PC-3 (cell line): ENCODE results near the gene DDTL.

Experiments
- EZH2 ChIP-seq: fragments of 300-600 bp; sonication (generic); IDR thresholded peaks from one replicate; pipeline ENCODE4 v1.6.1; 2017; ENCODE audit warnings: antibody characterized with exemption, mild to moderate bottlenecking, low read length; ENCODE audit not compliant: unreplicated experiment
- EZH2phosphoT487 ChIP-seq: fragments of 300-600 bp; sonication (generic); IDR thresholded peaks from 2 replicates; pipeline ENCODE4 v1.6.1; 2018; ENCODE audit warnings: mild to moderate bottlenecking, antibody characterized with exemption, low read length, borderline replicate concordance
- TF ChIP-seq, protein P1 (sequence below): fragments of 300-600 bp; sonication (generic); conservative IDR thresholded peaks from 2 replicates; pipeline ENCODE4 v1.5.1; 2017; ENCODE audit warnings: antibody characterized with exemption, low read depth, mild to moderate bottlenecking, low read length

DNA sequence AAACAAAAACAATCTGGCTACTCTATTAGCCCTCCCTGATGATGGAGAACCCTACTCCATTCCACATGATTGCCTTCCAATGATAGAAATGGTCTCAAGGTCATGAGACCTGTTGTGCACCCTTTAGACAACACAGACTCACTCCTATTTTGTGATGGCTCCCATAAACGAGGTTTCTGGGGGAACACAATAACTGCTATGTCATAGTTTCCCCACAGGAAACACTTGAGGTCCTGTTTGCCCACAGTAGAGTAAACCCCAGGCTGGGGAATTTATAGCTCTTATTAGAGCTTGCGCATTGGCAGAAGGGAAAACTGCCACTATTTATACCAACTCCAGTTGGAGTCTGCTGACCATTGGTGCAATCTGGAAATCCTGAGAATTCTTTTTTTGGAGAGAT is 43.8 kb upstream of the DDTL start:
- TF ChIP-seq, protein P1, sequence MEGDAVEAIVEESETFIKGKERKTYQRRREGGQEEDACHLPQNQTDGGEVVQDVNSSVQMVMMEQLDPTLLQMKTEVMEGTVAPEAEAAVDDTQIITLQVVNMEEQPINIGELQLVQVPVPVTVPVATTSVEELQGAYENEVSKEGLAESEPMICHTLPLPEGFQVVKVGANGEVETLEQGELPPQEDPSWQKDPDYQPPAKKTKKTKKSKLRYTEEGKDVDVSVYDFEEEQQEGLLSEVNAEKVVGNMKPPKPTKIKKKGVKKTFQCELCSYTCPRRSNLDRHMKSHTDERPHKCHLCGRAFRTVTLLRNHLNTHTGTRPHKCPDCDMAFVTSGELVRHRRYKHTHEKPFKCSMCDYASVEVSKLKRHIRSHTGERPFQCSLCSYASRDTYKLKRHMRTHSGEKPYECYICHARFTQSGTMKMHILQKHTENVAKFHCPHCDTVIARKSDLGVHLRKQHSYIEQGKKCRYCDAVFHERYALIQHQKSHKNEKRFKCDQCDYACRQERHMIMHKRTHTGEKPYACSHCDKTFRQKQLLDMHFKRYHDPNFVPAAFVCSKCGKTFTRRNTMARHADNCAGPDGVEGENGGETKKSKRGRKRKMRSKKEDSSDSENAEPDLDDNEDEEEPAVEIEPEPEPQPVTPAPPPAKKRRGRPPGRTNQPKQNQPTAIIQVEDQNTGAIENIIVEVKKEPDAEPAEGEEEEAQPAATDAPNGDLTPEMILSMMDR = no peak
- TF ChIP-seq EZH2 = no peak
- TF ChIP-seq EZH2phosphoT487 = no peak
